Measurements from ENCODE around the gene WWOX.

DNA sequence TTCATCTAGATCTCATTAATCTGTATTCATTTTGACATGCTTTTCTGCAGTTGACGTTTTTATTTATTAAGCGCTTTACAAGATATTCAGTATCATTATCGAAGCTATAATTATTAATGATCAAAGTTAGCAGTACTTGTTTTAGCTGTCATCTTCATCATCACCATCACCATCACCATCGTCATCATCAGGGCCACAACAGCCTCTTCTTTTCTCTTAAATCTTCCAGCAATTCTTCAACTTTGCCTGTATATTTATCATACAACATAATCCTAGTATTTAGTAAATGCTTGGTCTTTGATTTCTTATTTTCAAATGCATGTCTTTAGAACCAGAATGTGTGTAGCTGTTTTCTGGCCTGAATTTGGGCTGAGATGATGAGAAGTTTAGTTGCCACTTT is 973.1 kb downstream of the WWOX start:
- TF ChIP-seq, protein P1, sequence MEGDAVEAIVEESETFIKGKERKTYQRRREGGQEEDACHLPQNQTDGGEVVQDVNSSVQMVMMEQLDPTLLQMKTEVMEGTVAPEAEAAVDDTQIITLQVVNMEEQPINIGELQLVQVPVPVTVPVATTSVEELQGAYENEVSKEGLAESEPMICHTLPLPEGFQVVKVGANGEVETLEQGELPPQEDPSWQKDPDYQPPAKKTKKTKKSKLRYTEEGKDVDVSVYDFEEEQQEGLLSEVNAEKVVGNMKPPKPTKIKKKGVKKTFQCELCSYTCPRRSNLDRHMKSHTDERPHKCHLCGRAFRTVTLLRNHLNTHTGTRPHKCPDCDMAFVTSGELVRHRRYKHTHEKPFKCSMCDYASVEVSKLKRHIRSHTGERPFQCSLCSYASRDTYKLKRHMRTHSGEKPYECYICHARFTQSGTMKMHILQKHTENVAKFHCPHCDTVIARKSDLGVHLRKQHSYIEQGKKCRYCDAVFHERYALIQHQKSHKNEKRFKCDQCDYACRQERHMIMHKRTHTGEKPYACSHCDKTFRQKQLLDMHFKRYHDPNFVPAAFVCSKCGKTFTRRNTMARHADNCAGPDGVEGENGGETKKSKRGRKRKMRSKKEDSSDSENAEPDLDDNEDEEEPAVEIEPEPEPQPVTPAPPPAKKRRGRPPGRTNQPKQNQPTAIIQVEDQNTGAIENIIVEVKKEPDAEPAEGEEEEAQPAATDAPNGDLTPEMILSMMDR (IDR thresholded peaks at IDR 0.05; ENCODE audit: poor library complexity) = no peak
- no peak for TF ChIP-seq EZH2phosphoT487 (IDR thresholded peaks at IDR 0.05; ENCODE audit: low read depth, severe bottlenecking, unreplicated experiment)
- TF ChIP-seq EZH2 (IDR thresholded peaks at IDR 0.05; ENCODE audit: borderline replicate concordance) = no peak

Data from hepatocyte (in vitro differentiated cells).